Esophagus squamous epithelium (tissue), 5 donors: Measurements from ENCODE around the gene PVRIG. TPM values are rescaled to one million over a fixed set of nuclear protein-coding genes. Genes with fewer than 3 reads are reported as not detected.
"Not testable (repeated sequence)": the region's sequence is repeated elsewhere in the genome, so short reads cannot be mapped to it uniquely, and the experiment has no call there.

Experiments used
- DNase-seq: peaks from one replicate; lab custom pipeline; 2025; lab: John Stamatoyannopoulos, UW
- H3K27ac ChIP-seq, 4 donors: fragments of 200-600 bp; sonication (generic); one replicate each; pipeline ENCODE4 v1.5.1; 2016 to 2019; ENCODE audit warnings: mild to moderate bottlenecking in 1 of 4
- H3K27me3 ChIP-seq, 4 donors: fragments of 200-600 bp; sonication (generic); 1 replicate in 3 of 4; 2 replicates in 1 of 4; pipeline versions ENCODE4 v1.5.1 to v1.6.0; 2017 to 2021; ENCODE audit warnings: antibody characterized with exemption in 1 of 4
- H3K36me3 ChIP-seq, 3 donors: fragments of 200-600 bp; sonication (generic); one replicate each; pipeline ENCODE4 v1.5.1; 2016 to 2019
- H3K4me1 ChIP-seq, 3 donors: fragments of 200-600 bp; sonication (generic); one replicate each; pipeline ENCODE4 v1.5.1; 2017 to 2019
- H3K4me3 ChIP-seq, 4 donors: fragments of 200-600 bp; sonication (generic); 1 replicate in 3 of 4; 2 replicates in 1 of 4; pipeline ENCODE4 v1.5.1; 2016 to 2019; ENCODE audit warnings: mild to moderate bottlenecking in 2 of 4, moderate library complexity in 1 of 4
- H3K9me3 ChIP-seq, 3 donors: fragments of 200-600 bp; sonication (generic); one replicate each; pipeline ENCODE4 v1.5.1; 2016 to 2019
- POLR2A ChIP-seq, 4 donors: fragments of 450-650 bp; IDR thresholded peaks; one replicate each; pipeline ENCODE4 v1.6.1; 2017; ENCODE audit warnings: antibody characterized with exemption in 4 of 4, mild to moderate bottlenecking in 4 of 4, moderate library complexity in 3 of 4
- WGBS, 2 donors: methylation state at CpG; one replicate each; pipeline ENCODE4 v1.1.5; 2018; 5-methylcytosine and 5-hydroxymethylcytosine counted together
- intact Hi-C: fragments of 100-400 bp; cut with DNase I; formaldehyde crosslinking; loops from one replicate; pipeline ENCODE4 v1.15.0; 2022
- total RNA-seq, 4 donors: library from RNA; depleted of rRNA; stranded (reverse); fragments of >200 nt; gene quantifications; one replicate each; pipeline ENCODE4 v1.1.0, GENCODE V29; 2016
- TF ChIP-seq, protein P1 (sequence below), 6 experiments: fragments of 450-650 bp in 4 of 6; fragments of 200-600 bp in 2 of 6; sonication (generic) in 2 of 6; IDR thresholded peaks; one replicate each; pipeline ENCODE4 v1.5.1; 2016 to 2019; ENCODE audit warnings: antibody characterized with exemption in 6 of 6, mild to moderate bottlenecking in 4 of 6, moderate library complexity in 4 of 6
- donor health status: DM: yes; HTN: yes; CAD: no.

PVRIG gene
- total RNA-seq, 4 donors from 2014 or later: 0.26 to 0.99 (median 0.67) TPM

DNA sequence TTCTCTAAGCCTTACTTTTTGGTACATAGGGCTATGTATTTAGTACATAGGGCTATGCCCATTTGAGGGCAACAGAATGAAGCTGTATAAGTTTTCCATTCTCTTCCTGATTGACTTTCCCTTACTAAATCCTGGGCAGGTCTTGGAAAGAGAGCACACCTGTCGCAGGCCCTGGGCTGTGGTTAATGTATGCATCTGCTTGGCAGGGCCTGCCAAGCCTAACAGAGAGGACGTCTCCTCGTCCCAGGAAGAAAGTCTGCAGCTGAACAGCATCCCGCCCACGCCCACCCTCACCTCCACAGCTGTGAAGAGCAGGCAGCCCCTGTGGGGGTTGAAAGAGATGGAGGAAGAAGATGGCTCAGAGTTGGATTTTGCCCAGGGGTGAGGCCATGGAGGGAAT, 8.9 kb upstream of the PVRIG start:
- no peaks in the 10 kb centered on the region for H3K36me3 ChIP-seq
- H3K27ac ChIP-seq: no peak overlapping the region
- no peaks in the 10 kb centered on the region for H3K9me3 ChIP-seq
- H3K4me1 ChIP-seq: peaks cover 0 to 6% (median 0%) of the 10 kb centered on the region in 3 donors
- TF ChIP-seq, protein P1, sequence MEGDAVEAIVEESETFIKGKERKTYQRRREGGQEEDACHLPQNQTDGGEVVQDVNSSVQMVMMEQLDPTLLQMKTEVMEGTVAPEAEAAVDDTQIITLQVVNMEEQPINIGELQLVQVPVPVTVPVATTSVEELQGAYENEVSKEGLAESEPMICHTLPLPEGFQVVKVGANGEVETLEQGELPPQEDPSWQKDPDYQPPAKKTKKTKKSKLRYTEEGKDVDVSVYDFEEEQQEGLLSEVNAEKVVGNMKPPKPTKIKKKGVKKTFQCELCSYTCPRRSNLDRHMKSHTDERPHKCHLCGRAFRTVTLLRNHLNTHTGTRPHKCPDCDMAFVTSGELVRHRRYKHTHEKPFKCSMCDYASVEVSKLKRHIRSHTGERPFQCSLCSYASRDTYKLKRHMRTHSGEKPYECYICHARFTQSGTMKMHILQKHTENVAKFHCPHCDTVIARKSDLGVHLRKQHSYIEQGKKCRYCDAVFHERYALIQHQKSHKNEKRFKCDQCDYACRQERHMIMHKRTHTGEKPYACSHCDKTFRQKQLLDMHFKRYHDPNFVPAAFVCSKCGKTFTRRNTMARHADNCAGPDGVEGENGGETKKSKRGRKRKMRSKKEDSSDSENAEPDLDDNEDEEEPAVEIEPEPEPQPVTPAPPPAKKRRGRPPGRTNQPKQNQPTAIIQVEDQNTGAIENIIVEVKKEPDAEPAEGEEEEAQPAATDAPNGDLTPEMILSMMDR (IDR thresholded peaks at IDR 0.05): no peak
- no peak overlapping the region for H3K4me3 ChIP-seq
- 50 to 60% methylated on average over 1 to 5 of the region's 5 CpGs for WGBS, 2 donors
- intact Hi-C loops: no loop called here
- DNase-seq: no peak
- no peaks in the 10 kb centered on the region for H3K27me3 ChIP-seq

DNA sequence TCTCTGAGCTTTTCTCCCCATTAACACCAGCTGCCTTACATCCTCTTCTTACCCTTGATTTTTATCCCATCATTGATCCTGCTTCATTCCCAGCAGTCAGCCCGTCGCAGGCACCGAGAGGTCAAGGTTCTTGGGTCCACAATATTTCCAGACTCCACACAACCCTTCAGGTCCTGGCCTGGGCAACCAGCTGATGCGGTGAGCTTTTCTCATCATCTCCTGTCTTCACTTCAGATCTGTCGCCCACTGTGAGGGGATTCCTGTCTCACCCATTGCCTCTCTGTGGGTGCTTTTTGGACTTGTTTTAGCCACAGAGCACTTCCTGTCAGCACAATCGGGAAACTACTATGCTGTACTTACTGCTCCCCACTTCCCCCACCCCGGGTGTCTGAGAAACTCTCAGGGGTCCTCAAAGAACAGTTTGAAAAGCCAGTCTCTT, 8.4 kb upstream of the PVRIG start:
- no peaks in the 10 kb centered on the region for H3K9me3 ChIP-seq
- 66 to 77% methylated on average over 6 to 7 of the region's 7 CpGs for WGBS, 2 donors
- no peak for DNase-seq
- H3K36me3 ChIP-seq: no peaks in the 10 kb centered on the region
- intact Hi-C loops: no loop called here
- no peak overlapping the region for H3K27ac ChIP-seq
- TF ChIP-seq, protein P1 (IDR thresholded peaks at IDR 0.05): no peak
- no peaks in the 10 kb centered on the region for H3K27me3 ChIP-seq
- H3K4me1 ChIP-seq: peaks cover 0 to 10% (median 0%) of the 10 kb centered on the region in 3 donors
- H3K4me3 ChIP-seq: no peak overlapping the region

GRCh38 chr7:100212631-100213286, 7.0 kb upstream of the PVRIG start:
- Histone ChIP-seq H3K36me3 (no peaks in the 10 kb centered on the region), H3K4me3 (no peak overlapping the region), H3K27ac (no peak overlapping the region), H3K4me1 (peaks cover 0 to 10% (median 0%) of the 10 kb centered on the region in 3 donors), H3K27me3 (no peaks in the 10 kb centered on the region), H3K9me3 (no peaks in the 10 kb centered on the region)
- TF ChIP-seq, protein P1 (IDR thresholded peaks at IDR 0.05): no peak
- TF ChIP-seq POLR2A (IDR thresholded peaks at IDR 0.05): no peak
- intact Hi-C loops: no loop called here
- DNase-seq: no peak
- WGBS, 2 donors: 64 to 71% methylated on average over 3 of the region's 5 CpGs

DNA sequence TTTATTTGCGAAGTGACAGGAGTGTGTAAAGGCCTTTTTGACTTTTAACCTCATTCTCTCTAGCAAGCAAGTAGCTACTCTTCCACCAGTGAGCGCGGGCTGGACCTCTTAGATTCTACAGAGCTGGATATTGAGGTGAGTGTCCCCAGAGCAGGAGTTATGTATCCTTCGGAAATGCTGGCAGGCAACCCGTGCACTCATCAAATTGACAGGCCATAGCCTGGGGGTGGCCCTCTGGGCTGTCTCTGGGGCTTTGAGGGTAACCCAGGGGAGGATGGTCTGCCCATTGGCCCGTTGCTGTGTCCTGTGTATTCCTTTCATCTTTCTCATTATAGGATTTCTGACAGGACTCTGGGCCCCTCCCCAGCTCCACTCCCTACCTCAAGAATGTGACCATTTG, 6.1 kb upstream of the PVRIG start:
- 72 to 88% methylated on average over 3 to 5 of the region's 6 CpGs for WGBS, 2 donors
- TF ChIP-seq, protein P1 (IDR thresholded peaks at IDR 0.05): no peak
- no peak for TF ChIP-seq POLR2A (IDR thresholded peaks at IDR 0.05)
- Histone ChIP-seq H3K27me3 (no peaks in the 10 kb centered on the region), H3K27ac (no peak overlapping the region), H3K36me3 (no peaks in the 10 kb centered on the region), H3K4me3 (no peak overlapping the region), H3K4me1 (peaks cover 0 to 10% (median 0%) of the 10 kb centered on the region in 3 donors), H3K9me3 (no peaks in the 10 kb centered on the region)
- intact Hi-C loops: no loop called here
- DNase-seq: no peak

DNA sequence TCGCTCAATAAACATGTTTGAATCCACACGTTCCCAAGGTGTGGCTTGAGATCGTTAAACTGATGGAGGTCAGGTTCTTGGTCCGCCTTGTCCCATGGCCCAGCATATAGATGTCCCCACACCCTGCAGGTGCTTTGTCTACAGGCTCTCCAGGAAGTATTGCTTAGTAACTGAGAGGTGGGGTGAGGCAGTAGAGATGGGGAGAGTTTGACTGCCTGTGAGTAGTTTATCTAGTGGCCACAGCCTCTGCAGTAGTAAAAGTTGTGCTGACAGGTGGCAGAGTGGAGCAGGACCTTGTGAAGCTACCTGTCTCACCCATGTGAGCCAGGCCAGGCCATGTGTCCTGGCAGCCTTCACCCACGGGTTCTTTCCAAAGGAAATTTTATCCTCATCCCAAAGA, 5.4 kb upstream of the PVRIG start:
- H3K27ac ChIP-seq, intact Hi-C loops, H3K36me3 ChIP-seq, H3K9me3 ChIP-seq, H3K27me3 ChIP-seq, H3K4me3 ChIP-seq, DNase-seq: not testable (repeated sequence)
- 57 to 86% methylated on average over 4 to 5 of the region's 5 CpGs for WGBS, 2 donors
- H3K4me1 ChIP-seq: peaks cover 0 to 10% (median 0%) of the 10 kb centered on the region in 3 donors
